ENCODE results near the gene STEAP4.
"Not testable (repeated sequence)": the region's sequence is repeated elsewhere in the genome, so short reads cannot be mapped to it uniquely, and the experiment has no call there.

The STEAP4 gene

GRCh38 chr7:88311675-88312036 lies 5.0 kb upstream of the STEAP4 start:
- no peak for FAIRE-seq

GRCh38 chr7:88310956-88311674 lies 4.4 kb upstream of the STEAP4 start:
- FAIRE-seq = no peak

- no peak for FAIRE-seq
Observed at GRCh38 chr7:88309819-88310218, 3.1 kb upstream of the STEAP4 start.

- no peak for FAIRE-seq
Observed at GRCh38 chr7:88307823-88308222, 1.1 kb upstream of the STEAP4 start.

- FAIRE-seq = no peak
Observed at GRCh38 chr7:88307412-88307811, 718 bp upstream of the STEAP4 start.

GRCh38 chr7:88305044-88305443 lies 1.6 kb downstream of the STEAP4 start:
- no peak for FAIRE-seq

- FAIRE-seq = no peak
Observed at GRCh38 chr7:88302486-88302885, 4.2 kb downstream of the STEAP4 start.

GRCh38 chr7:88301924-88302323 lies 4.8 kb downstream of the STEAP4 start:
- FAIRE-seq = no peak

- FAIRE-seq = no peak
Observed at GRCh38 chr7:88300401-88300945, 6.2 kb downstream of the STEAP4 start.

GRCh38 chr7:88299126-88299525 lies 7.6 kb downstream of the STEAP4 start:
- FAIRE-seq = no peak

GRCh38 chr7:88293866-88294265 lies 12.8 kb downstream of the STEAP4 start:
- no peak for FAIRE-seq

GRCh38 chr7:88291398-88292173 lies 15.1 kb downstream of the STEAP4 start:
- FAIRE-seq = no peak

GRCh38 chr7:88290491-88290890 lies 16.2 kb downstream of the STEAP4 start:
- FAIRE-seq = no peak

GRCh38 chr7:88289564-88290025 lies 17.1 kb downstream of the STEAP4 start:
- no peak for FAIRE-seq

- no peak for FAIRE-seq
Observed at GRCh38 chr7:88281749-88282148, 24.9 kb downstream of the STEAP4 start.

GRCh38 chr7:88280801-88281200 lies 25.9 kb downstream of the STEAP4 start:
- FAIRE-seq = no peak

- no peak for FAIRE-seq
Observed at GRCh38 chr7:88279323-88279722, 27.4 kb downstream of the STEAP4 start.

- no peak for FAIRE-seq
Observed at GRCh38 chr7:88278881-88279280, 27.8 kb downstream of the STEAP4 start.

GRCh38 chr7:88276605-88277153 lies 30.0 kb downstream of the STEAP4 start:
- no peak for FAIRE-seq

GRCh38 chr7:88274856-88275255 lies 31.8 kb downstream of the STEAP4 start:
- not testable (repeated sequence) for FAIRE-seq

GRCh38 chr7:88269586-88269985 lies 37.1 kb downstream of the STEAP4 start:
- no peak for FAIRE-seq

GRCh38 chr7:88268858-88269257 lies 37.8 kb downstream of the STEAP4 start:
- no peak for FAIRE-seq

GRCh38 chr7:88268051-88268450 lies 38.6 kb downstream of the STEAP4 start:
- no peak for FAIRE-seq

- no peak for FAIRE-seq
Observed at GRCh38 chr7:88267421-88267820, 39.3 kb downstream of the STEAP4 start.

Measured in G401.6 (cell line).